ENCODE data around the gene ZNF281.

ZNF281 gene

DNA sequence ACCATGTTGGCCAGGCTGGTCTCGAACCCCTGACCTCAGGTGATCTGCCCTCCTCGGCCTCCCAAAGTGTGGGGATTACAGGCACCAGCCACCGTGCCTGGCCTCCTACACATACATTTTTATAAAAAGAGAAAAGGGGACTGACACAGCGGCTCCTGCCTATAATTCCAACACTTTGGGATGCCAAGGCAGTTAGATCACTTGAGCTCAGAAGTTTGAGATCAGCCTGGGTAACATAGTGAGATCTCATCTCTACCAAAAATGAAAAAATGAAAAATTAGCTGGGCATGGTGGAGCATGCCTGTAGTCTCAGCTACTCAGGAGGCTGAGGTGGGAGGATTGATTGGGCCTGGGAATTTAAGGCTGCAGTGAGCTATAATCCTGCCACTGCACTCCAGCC lies 23.4 kb downstream of the ZNF281 start:
- no peak for DNase-seq

DNA sequence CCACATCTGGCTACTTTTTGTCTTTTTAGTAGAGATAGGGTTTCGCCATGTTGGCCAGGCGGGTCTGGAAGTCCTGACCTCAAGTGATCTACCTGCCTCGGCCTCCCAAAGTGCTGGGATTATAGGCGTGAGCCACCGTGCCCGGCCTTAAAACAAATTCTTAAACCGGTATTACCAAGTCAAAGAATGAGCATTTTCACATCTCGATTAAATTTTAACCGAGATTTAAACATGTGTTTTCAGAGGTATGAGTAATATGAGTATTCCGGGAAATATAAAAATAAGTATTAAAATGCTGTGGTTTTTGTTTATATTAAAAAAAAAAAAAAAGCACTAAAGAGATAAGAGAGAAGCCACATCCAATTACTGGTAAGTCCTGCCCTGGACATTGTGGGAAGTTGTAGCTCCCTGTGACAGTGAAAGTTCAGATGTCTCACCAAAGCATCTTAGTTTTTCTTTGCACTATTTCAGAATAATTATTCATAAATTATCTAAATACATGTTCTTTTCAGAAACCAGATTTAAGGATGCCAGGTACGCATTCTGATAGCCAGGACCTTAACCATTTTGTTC lies 24.9 kb downstream of the ZNF281 start:
- no peak for DNase-seq

DNA sequence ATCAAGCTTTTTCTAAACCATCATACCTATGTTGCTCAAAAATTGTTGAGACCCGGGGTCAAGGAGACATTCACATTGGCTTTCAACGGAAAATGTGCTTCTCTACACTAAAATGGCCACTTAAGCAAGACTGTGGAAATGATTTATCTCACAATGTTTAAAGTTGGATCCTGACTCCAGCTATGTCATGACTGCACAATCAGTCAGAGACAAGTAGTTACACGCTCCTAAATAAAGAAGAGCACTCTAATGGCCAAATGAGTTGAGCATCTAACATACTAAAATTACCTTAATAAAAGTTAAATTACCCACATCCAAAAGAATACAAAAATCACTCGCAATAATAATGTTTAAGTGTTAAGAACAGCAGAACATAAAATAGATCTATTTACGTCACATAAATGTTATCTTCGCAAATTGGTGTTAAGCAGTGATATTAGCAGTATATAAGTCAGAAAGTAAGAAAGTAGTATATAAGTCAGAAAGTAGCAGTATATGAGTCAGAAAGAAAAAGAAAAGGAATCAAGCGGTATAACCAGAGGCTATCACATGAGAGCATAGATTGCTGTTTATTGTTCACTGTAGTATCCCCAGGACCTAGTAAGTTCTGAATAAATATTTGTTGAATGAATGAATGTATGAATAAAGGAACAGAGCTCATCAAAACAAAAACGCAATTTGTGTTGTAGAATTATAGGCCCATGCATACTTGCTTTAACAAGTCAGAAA lies 28.4 kb downstream of the ZNF281 start:
- no peak for DNase-seq

DNA sequence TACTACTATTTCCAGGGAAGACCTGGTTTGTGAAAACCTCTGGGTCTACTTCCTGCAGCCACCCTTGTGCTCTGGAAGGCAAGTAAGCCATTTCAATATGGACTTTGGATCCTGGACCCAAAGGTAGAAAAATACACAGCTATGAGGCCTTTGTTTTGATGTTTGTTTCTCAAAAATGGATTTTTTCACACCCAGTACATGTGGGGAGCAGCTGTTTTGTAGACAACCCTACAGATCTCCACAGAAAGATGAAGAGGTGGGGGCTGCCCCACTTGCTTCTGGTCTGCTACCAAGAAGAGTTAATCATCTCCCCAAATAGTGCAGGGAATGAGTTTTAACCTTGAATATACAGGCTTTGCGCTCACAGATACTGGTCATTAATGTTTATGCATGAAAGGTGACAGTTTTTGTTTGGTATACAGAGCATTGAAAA lies 29.2 kb downstream of the ZNF281 start:
- peak; percentile 18 for DNase-seq

DNA sequence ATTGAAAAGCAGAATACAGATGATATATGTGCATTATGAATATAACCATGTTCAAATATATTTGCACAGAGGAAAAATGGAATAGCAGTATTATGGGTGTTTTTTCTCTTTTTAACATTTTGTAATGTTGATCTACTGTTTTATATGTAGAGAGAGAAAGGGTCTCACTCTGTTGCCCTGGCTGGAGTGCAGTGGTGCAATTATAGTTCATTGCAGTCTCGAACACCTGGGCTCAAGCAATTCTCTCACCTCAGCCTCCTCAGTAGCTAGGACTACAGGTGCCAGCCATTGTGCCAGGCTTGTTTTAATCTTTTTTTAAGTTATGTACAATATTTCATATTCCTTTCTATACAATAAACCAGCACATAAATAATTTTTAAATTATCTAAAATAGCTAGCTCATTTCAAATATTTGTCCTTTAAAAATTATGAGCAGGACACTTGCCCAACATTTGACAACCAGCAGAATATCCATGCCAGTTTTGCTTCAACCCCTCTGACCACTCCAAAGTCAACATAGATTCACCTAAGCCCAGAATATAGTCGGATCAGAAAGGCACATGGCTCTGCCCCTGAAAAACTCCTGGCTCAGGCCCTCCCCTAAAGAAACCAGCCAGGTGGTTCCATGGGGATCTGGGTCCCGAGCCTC lies 29.8 kb downstream of the ZNF281 start:
- no peak for DNase-seq

DNA sequence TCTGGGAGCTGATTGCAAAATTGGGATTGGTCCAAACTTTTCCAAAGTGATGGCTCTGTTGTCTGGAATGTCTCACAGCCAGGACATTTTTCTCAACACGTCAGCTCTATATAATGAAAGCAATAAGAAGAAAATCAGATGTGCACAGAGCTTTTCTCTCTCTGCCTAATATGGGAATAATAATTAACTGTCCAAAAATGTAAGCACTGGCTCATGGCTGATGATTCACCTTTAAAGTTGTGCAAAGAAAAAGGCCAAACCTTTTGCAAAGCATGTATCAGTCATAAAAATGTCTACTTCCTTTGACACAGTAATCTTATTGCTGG lies 30.4 kb downstream of the ZNF281 start:
- DNase-seq, result no peak

DNA sequence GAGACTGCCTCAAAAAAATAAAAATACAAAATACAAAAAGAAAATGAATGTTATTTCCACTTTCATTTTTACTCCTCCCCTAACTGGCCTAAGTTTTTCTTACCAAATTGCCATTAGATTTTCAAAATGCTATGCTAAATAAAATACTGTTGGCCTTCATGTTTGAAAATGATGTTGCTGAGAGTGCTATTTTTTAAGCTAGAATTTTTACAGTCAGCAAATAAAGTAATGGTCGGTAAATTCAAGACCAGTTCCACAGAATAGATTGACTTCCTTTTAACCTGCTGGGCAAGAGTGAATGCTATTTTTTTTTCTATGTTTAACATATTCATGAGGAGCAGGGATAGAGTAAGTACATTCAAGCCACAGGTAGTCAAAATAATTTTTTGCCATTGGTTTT lies 31.7 kb downstream of the ZNF281 start:
- no peak for DNase-seq

DNA sequence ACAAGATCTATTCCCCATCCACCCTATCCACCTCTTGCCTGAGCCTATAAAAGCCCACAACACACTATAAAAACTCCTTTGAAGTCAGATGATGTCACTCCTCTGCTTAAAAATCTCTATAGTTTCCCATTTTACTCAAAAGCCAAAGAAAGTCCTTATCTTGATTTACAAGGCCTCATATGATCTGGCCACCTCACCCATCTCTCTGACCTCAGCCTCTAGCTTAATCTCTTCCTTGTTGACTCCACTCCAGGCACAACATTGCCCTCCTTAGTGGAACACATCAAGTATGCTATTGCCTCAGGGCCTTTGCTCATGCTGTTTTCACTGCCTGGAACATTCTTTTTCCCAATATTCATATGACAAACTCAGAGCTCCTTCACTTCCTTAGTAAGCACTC lies 33.3 kb downstream of the ZNF281 start:
- DNase-seq, result no peak

DNA sequence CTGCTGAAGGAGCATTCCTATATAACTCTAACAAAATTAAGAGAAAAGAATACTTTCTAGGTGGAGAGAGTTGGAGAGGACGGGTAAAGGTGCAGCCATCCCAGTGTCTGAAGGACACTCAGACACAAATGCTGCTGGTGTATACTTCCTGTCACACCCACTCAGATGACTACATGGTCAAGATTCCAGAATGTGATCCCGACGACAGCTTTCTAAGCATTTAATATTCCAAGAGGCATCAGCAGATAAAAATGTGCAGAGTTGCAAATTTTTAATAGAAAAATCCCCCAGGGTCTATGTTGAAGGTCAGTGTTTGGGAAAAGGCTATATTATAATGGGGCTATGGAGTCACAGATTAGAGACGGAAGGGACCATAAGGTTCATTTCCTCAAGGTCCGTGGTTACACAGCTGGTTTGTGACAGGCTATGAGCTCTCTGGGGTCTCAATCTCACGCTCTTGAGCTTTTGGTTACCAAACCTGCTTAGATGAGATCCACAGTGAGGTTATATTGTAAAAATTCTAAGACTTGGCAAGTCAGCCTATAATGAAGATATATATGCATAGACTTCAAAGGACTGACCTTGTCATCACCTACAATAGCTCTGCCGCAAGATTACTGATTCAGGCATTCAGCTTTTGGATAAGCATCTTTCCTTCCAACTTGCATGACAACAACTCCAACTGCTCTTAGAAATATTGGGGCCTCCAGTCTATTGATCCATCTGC lies 35.1 kb downstream of the ZNF281 start:
- no peak for DNase-seq

DNA sequence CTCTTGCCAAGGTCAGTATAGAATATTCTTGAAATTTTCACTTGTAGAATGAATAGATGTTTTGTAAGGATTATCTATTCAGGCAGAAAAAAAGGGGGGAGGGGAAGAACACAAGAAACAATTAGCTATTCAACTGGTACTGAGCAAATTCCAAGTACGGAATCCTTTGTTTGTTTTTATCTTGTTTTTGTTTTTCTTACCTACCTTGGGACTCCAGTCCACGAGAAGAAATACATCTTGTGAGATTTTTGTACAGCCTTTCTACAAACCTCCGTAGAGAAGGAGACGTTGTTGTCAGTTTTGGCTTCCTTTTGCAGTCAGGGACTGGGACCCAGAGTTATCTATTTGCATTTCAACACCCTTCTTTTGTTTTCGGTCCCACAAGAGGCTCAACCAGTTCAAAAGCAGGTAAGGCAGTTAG lies 36.0 kb downstream of the ZNF281 start:
- DNase-seq, result no peak

DNA sequence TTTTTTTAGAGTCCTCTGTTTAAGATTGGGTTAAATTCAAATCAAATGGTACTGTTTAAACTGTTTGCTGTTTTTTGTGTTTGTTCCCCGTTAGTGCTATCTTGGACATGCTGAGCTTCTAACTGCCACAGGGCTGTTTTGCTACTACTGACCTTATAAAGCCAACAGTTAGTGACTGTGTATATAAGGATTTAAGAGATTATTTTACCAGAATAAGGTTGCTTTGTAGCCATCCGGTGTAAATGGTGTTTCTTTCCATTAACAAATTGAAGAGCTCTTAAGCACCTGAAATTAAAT lies 37.0 kb downstream of the ZNF281 start:
- no peak for DNase-seq

DNA sequence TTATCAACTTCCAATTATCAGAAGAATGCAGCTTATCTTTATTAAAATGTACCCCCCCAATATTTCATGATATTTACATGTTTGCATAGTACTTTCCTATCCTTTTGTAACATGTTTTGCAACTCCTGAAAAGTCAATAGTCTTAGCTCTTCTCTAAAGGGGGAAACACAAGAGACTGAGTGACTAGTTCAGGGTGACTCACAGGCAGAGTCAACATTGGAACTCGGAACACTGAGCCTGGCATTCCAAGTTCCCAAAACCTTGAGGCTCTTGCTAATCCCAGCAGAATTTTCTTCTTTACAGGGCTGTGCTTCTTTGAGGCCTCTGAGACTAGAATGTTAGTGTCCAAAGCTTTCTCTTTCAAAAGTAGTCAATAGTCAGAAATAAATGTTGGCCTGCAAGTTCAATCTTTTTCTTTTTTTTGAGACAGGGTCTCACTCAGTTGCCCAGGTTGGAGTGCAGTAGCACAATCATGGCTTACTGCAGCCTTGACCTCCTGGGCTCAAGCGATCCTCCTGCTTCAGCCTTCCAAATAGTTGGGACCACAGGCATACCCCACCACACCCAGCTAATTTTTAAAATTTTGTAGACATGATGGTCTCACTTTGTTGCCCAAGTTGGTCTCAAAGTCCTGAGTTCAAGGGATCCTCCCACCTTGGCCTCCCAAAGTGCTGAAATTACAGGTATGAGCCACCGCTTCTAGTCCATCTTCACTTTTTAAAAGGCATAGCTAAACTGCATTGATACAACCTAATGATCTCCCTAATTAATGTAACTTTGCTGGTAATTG lies 37.5 kb downstream of the ZNF281 start:
- no peak for DNase-seq

DNA sequence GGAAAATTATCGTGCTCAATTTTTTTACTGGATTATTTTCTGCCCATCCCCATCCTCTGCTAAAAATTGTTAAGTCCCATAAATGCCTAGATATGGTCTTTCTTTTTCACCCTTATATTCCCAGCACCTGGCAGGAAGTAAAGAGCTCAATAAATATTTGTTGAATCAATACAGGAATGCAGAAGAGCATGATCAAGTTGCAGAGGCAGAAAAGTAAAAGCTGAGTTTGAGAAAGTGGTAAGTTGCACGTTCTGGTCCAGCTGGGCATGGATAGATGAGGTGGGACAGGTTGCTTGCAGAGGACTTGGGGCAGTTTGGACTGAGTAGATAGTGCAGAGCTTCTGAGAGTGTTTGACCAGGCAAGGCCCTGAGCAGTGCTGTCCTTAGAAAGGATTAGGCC lies 40.1 kb downstream of the ZNF281 start:
- no peak for DNase-seq

DNA sequence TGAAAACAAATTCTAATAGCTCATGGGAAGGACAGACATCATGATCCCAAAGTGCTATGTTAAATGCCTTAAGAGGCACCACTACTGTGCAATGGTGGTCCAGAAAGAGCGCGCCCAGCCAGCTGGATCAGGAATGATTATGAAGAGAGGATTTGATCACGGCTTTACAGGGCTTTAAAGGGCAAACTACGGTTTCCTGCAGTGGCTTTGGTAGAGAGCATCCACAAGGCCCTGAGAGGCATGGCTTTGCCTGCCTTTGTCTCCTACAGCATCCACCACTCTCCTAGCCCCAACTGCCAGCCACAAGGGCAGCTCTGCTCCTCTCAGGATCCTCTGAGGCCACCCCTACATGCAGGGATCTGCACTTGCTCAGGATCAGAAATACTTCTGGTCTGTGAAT lies 40.7 kb downstream of the ZNF281 start:
- no peak for DNase-seq

DNA sequence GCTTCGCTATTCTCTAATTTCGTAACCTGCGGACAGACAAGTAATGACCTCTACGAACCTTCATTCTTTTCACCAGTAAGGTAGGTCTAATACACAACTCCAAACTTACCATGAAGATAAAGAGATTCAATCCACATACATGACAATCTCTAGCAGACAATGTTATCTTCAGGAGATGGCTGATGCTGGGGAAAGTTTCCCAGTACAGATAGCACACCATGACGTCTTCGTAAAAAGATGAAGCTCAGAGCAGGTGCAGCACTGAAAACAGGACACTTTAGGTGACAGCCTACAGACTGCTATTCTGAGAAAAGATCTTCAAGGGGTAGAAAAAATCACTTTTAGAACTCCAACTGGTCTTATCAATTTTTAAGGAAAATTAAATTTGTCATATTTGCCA lies 41.3 kb downstream of the ZNF281 start:
- DNase-seq, result no peak

DNA sequence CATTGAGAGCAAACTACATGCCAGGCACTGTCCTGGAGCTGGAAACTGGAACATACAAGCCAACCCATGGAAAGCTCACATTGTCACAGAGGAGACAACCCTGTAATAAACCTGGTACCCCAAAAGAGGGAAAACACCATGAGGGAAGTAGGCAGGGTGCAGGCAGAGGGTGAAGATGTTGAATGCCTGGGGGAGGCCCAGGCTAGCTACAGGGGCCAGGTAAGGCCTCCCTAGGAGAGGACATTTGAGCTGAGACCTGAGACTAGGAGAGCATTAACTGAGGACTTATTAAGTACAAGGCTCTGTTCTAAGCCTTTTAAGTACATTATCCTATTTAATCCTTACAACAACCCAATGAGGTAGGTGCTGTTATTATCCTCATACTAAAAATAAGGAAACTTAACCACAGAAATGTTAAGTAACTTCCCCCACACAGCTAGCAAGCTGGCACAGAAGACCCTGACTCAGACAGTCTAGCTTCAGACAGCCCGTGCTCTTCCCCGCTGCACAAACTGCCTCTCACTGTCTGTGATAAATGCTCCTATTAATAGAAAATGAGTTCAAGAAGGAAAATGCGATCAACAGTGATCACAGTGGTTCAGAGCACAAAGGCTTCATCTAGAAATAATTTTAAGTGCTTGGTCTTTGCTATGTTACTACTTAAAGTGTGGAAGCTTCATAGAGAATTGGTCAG lies 41.8 kb downstream of the ZNF281 start:
- no peak for DNase-seq

DNA sequence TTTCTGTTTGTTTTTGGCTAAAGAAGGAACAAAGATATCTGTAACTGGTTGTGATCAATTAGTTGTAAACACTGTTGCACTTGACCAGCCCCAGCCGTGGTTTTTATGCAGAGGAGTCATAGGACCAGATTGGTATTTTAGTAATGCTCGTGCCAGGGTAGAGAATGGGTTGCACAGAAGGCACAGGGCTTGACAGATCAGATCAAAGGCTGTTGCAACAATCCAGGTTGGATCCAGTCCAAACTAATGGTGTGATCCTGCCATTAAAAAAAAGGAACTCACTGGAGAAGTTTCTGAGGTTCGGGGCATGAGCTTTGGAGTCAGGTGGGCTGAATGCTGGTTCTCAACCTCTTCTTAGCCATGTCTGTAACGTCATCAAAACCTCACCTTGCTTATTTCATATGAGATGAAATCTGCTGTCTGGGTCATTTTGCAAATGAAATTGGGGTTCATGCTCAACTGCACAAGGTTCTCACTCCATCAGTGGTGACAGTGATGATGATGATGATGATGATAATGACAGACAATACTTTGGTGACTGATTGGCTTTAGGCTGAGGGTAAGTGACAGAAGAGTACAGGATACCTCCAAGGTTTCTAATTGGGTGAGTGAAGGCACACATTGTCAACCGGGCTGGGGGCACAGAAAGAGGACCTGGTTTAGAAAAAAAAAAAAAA lies 43.1 kb downstream of the ZNF281 start:
- no peak for DNase-seq

DNA sequence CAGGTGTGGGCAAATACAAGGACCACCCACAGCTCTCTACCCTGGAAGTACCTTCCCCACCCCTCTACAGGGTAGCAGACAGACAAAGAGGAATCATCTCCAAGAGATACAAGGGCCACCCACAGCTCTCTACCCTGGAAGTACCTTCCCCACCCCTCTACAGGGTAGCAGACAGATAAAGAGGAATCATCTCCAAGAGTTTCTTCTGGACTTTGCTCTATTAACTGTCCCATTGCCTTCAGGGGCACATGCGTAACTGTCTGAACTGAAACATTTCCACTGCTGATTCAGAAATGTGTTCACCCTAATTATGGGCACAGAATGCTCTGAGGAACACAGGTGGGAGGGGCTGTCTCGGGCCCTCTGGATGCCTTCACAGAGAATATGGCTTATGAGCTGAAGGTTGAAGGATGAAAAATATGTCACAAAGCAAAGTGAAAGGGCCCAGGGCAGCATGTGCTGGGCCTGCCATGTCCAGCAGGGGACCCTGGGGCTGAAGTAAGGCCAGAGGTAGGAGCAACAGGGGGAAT lies 43.9 kb downstream of the ZNF281 start:
- DNase-seq, result no peak

DNA sequence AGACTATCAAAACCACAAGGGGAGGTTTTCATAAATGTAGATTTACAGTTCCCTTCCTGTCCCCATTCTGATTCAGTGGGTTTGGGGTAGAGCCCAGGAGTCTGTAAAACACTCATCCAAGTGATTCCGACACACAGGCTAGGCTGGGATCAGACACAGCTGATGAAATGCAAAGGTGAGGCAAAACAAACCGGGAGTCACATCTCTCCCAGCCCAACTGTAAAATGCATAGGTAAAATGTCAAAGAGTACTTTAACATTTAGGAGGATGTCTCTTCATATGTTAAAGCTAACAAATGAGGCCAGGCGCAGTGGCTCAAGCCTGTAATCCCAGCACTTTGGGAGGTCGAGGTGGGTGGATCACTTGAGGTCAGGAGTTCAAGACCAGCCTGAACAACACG lies 45.0 kb downstream of the ZNF281 start:
- no peak for DNase-seq

DNA sequence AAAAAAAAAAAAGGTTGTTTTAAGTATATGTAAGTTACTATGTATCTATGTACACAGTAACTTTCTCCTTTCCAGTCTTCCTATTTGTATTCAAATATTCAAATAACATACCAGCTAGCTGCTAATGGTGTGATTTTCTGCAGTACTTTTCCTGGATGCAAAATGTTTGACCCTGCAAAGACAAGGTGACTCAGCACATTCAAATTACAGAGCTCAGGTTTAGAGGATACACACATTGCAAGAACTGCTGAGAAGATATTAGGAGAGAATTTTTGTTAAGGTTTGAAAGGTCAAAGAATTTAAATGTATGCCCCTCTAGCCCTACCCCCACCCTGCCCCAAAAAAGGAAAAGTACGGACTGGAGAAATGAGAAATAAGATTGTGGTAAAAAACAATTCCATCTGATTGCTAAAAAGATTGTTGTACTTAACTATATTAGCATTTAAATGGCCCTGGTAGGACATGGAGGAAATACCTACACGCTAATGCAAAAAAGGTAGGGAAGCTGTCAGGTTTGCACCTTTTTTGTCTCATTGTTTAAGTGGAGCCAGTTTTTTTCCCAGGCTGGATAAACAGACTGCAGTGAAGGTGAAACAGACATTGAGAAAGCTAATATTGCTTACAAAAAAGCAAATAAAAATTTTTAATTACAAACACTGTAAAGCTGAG lies 45.6 kb downstream of the ZNF281 start:
- no peak for DNase-seq

DNA sequence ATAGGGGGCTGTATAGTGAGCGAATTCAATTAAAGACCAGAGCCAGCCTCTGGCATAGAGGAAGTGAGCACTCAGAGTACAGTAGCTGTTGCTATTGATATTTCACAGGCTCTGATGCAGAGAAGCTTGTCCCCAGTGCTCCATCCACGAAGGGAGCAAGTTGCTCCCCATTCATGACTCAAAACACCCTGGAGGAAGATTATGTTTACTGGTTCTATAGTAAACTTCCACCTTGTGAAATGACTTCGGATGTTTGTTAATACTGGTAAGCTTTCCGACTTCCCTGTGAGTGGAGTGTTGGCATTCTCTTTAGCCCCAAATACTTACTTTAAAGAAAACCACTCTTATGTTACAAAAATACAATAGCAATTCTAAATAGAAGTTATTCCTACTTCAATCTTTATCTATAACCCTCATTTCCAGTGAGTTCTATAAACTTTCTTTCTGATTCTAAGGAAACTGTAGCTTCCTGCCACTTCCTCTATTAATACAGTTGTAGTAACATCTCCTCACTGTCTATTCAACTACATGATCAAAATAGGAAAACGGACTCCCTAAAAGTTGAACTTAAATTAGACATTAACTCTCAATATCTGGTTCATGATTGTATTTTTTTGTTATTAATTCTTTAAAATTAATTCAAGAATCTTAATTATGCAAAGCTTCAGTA lies 46.4 kb downstream of the ZNF281 start:
- DNase-seq, result no peak

Measured in stimulated activated CD4-positive, alpha-beta T cell treated with anti-CD3 and anti-CD28 coated beads, Interleukin-1b, Interleukin-23, amount 100 ng/mL, for 48 hours (primary cell).